Activated CD4-positive, alpha-beta memory T cell treated with anti-CD3 and anti-CD28 coated beads for 36 hours (primary cell): ENCODE measurements around the gene SEPTIN1. TPM values are rescaled to one million over a fixed set of nuclear protein-coding genes. Genes with fewer than 3 reads are reported as not detected.

Experiments
- CTCF ChIA-PET: fragments of 350-600 bp; sonication (Branson Sonifier 250); formaldehyde crosslinking; loops from one replicate; lab custom pipeline; 2021; ENCODE audit warnings: antibody characterized with exemption, inconsistent platforms; lab: Charles Lee
- POLR2A ChIA-PET: fragments of 350-600 bp; sonication (Branson Sonifier 250); formaldehyde crosslinking; loops from one replicate; lab custom pipeline; 2021; ENCODE audit warnings: antibody characterized with exemption; lab: Charles Lee
- DNase-seq: peaks from one replicate; pipeline ENCODE4 v3.0.0-alpha.2; 2020
- H3K27ac Mint-ChIP-seq: one replicate; pipeline ENCODE4 v1.8.0; 2021; ENCODE audit warnings: mixed read lengths
- H3K27me3 Mint-ChIP-seq: one replicate; pipeline ENCODE4 v1.8.0; 2021; ENCODE audit warnings: mixed read lengths
- H3K36me3 Mint-ChIP-seq: one replicate; pipeline ENCODE4 v1.8.0; 2021; ENCODE audit warnings: mixed read lengths
- H3K4me1 Mint-ChIP-seq: one replicate; pipeline ENCODE4 v1.8.0; 2021; ENCODE audit warnings: low read depth, mixed read lengths
- H3K4me3 Mint-ChIP-seq: one replicate; pipeline ENCODE4 v1.8.0; 2021; ENCODE audit warnings: mild to moderate bottlenecking, mixed read lengths
- H3K9me3 Mint-ChIP-seq: one replicate; pipeline ENCODE4 v1.8.0; 2021; ENCODE audit warnings: mixed read lengths
- intact Hi-C: fragments of 100-400 bp; cut with micrococcal nuclease; formaldehyde crosslinking; loops from one replicate; pipeline ENCODE4 v1.15.1; 2023
- total RNA-seq, 2 experiments: library from RNA; stranded (reverse); gene quantifications; one replicate each; pipeline ENCODE4 v1.2.3, GENCODE V29; 2021

SEPTIN1 gene
- total RNA-seq, 2 experiments from 2014 or later: 199 to 202 TPM

DNA sequence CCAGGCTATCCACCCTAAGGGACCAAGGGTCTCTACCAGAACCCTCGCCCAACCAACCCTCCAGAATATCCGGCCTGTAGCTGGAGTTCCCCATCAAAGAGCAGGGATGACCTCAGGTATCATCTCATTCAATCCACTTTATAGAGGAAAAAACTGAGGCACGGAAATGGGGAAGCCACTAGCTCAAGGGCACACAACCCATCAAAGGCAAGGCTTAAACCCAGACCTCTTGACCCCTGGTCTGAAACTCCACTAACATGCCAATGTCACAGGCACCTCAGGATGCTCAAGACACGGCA is 13.6 kb downstream of the SEPTIN1 start:
- intact Hi-C loops: no loop called here
- ChIA-PET POLR2A (interaction anchor here (0.9 to 3.5 kb wide), 6 partner anchors 14 to 41 kb away, joined by 3 to 16 read pairs (median 4); partner anchors contain the start of genes SEPTIN1 and ZNF771), CTCF (interaction anchor here (2.0 to 3.4 kb wide), 2 partner anchors 14 to 41 kb away, joined by 11 to 18 read pairs; partner anchors contain the start of gene SEPTIN1)
- peaks cover 3% of the 10 kb centered on the region for H3K27me3 Mint-ChIP-seq
- H3K27ac Mint-ChIP-seq: peak overlapping the region; percentile 49
- no peaks in the 10 kb centered on the region for H3K9me3 Mint-ChIP-seq
- no peak for DNase-seq
- H3K36me3 Mint-ChIP-seq: peaks cover 36% of the 10 kb centered on the region
- H3K4me3 Mint-ChIP-seq: peak overlapping the region; percentile 91
- peaks cover 41% of the 10 kb centered on the region for H3K4me1 Mint-ChIP-seq

DNA sequence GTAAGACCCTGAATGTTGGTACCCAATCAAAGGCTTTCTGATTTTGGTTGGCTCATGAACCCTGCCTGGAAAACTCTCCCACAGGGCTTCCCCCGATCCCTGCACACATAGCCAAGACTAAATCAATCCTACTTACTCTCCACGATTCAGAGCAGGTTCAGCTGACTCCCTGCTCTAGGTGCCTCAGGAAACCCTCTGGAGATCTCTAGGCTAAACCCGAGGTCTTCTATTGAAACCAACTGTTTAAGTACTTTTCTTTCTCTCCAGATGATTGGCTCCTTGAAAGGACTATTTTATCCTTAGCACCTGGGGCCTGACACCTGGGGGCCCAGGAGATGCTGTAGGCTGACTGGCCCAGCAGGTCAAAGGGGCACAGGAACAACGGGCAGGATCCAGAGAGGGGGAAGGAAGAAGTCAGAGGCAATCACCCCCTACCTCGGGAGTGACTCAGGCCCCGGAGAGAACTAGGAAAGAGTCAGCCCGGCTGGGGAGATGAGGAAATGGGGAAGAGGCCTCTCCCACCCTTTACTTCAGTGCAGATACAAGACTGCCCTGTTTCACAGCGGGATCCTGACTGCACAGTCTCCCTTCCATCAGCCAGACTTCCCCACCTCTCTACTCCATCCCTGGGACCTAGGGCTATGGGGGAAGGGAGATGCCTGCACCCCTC is 14.1 kb downstream of the SEPTIN1 start:
- Mint-ChIP-seq H3K9me3 (no peaks in the 10 kb centered on the region), H3K36me3 (peaks cover 40% of the 10 kb centered on the region), H3K4me1 (peaks cover 41% of the 10 kb centered on the region), H3K27ac (peak overlapping the region; percentile 49), H3K4me3 (peak overlapping the region; percentile 91), H3K27me3 (peaks cover 3% of the 10 kb centered on the region)
- POLR2A ChIA-PET: interaction anchor here (1.0 to 3.5 kb wide), 5 partner anchors 14 to 41 kb away, joined by 3 to 16 read pairs (median 5); partner anchors contain the start of genes SEPTIN1 and ZNF771
- no peak for DNase-seq
- intact Hi-C loops: no loop called here
- CTCF ChIA-PET: interaction anchor here (2.0 to 3.4 kb wide), 2 partner anchors 14 to 41 kb away, joined by 11 to 18 read pairs; partner anchors contain the start of gene SEPTIN1

GRCh38 chr16:30367349-30368009 is 14.9 kb downstream of the SEPTIN1 start:
- ChIA-PET CTCF (no interaction called here), POLR2A (interaction anchor here (1.3 kb wide), 1 partner anchor 11 kb away, joined by 5 read pairs; no protein-coding TSS in a partner anchor)
- peak overlapping the region; percentile 91 for H3K4me3 Mint-ChIP-seq
- intact Hi-C loops: no loop called here
- peaks cover 44% of the 10 kb centered on the region for H3K36me3 Mint-ChIP-seq
- no peaks in the 10 kb centered on the region for H3K9me3 Mint-ChIP-seq
- peaks cover 3% of the 10 kb centered on the region for H3K27me3 Mint-ChIP-seq
- DNase-seq: no peak
- peaks cover 41% of the 10 kb centered on the region for H3K4me1 Mint-ChIP-seq
- peak overlapping the region; percentile 49 for H3K27ac Mint-ChIP-seq

DNA sequence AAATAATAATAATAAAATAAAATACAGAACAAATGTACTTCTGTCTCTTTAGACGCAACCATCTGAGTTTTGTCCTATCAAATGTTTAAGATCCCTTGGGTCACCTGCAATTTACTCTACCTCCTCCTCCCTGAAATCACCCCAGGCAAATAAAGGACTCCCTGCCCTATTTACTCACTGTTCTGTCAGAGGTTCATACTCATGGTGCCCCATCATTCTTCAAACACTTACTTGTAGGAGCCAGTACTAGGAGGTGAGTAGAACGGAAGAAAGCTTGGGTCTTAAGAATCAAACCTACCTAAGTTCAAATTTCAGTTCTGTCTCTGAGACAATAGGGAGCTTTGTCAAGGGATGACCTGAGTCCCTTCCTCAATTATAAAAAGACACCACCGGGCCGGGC is 15.8 kb downstream of the SEPTIN1 start:
- Mint-ChIP-seq H3K27me3 (peaks cover 3% of the 10 kb centered on the region), H3K9me3 (no peaks in the 10 kb centered on the region), H3K4me3 (peak overlapping the region; percentile 91), H3K27ac (no peak overlapping the region), H3K36me3 (peaks cover 44% of the 10 kb centered on the region), H3K4me1 (peaks cover 35% of the 10 kb centered on the region)
- intact Hi-C loops: no loop called here
- DNase-seq: no peak
- POLR2A ChIA-PET: interaction anchor here (1.3 kb wide), 1 partner anchor 12 kb away, joined by 5 read pairs; no protein-coding TSS in a partner anchor
- CTCF ChIA-PET: no interaction called here

GRCh38 chr16:30365200-30365599 is 17.2 kb downstream of the SEPTIN1 start:
- H3K4me3 Mint-ChIP-seq: no peak overlapping the region
- H3K9me3 Mint-ChIP-seq: no peaks in the 10 kb centered on the region
- intact Hi-C loops: no loop called here
- no peak overlapping the region for H3K27ac Mint-ChIP-seq
- ChIA-PET CTCF (interaction anchor here (0.8 to 0.9 kb wide), 2 partner anchors 30 to 233 kb away, joined by 3 to 5 read pairs; partner anchors contain the start of gene ZNF48), POLR2A (no interaction called here)
- no peak for DNase-seq
- H3K4me1 Mint-ChIP-seq: peaks cover 30% of the 10 kb centered on the region
- H3K27me3 Mint-ChIP-seq: no peaks in the 10 kb centered on the region
- H3K36me3 Mint-ChIP-seq: peaks cover 44% of the 10 kb centered on the region

GRCh38 chr16:30361180-30361579 is 21.2 kb downstream of the SEPTIN1 start:
- H3K27ac Mint-ChIP-seq: no peak overlapping the region
- peaks cover 42% of the 10 kb centered on the region for H3K36me3 Mint-ChIP-seq
- peaks cover 20% of the 10 kb centered on the region for H3K4me1 Mint-ChIP-seq
- H3K27me3 Mint-ChIP-seq: no peaks in the 10 kb centered on the region
- no peak for DNase-seq
- no peaks in the 10 kb centered on the region for H3K9me3 Mint-ChIP-seq
- ChIA-PET CTCF (no interaction called here), POLR2A (interaction anchor here (0.6 kb wide), 1 partner anchor 268 kb away, joined by 3 read pairs; no protein-coding TSS in a partner anchor)
- intact Hi-C loops: no loop called here
- no peak overlapping the region for H3K4me3 Mint-ChIP-seq

- peaks cover 37% of the 10 kb centered on the region for H3K36me3 Mint-ChIP-seq
- ChIA-PET CTCF (interaction anchor here (1.2 kb wide), 1 partner anchor 35 kb away, joined by 4 read pairs; the partner anchor contains the start of gene ZNF48), POLR2A (no interaction called here)
- no peak overlapping the region for H3K27ac Mint-ChIP-seq
- H3K9me3 Mint-ChIP-seq: no peaks in the 10 kb centered on the region
- H3K4me1 Mint-ChIP-seq: peaks cover 17% of the 10 kb centered on the region
- no peak for DNase-seq
- intact Hi-C loops: no loop called here
- H3K4me3 Mint-ChIP-seq: no peak overlapping the region
- no peaks in the 10 kb centered on the region for H3K27me3 Mint-ChIP-seq
These were observed 22.5 kb downstream of the SEPTIN1 start for GRCh38 chr16:30359871-30360170.

DNA sequence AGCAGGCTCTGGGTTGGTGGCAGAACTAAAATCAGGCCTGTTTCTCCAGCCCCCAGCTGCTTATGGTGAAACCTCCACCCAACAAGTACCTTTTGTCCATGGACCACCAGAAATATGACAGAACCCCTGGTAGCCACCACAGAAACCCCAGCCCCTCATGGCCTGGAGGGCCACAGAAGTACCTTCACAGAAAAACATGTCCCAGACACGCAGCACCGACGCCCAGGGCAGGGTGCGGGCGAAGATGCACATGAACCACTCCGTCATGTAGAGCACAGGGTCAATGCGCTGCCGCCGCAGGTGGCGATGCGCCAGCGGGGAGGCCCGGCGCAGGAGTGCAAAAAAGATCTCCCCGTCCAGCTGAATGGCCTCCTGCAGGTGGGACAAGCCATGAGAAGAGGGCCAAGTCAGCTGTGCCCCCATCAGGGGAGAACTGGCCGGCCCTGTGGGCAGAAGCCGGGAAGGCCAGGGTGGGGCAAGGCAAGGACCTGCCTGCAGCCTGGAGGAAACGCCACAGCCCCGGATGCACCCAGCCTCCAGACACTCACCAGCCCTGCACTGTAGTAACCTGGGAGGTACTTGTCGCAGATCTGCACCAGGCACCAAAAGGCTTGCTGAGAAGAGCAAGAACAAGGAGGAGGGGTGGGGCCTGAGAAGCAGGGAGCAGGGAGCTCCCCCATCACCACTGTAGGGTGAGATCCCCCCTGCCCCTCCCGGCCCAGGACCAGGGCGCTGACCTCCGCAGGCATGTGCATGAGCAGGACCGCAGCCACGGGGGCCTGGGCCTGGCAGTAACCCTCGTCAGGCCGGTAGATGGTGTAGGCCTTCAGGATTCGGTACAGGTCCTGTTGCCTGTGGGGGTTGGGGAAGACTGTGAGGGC is 23.1 kb downstream of the SEPTIN1 start:
- POLR2A ChIA-PET: no interaction called here
- no peaks in the 10 kb centered on the region for H3K27me3 Mint-ChIP-seq
- H3K4me1 Mint-ChIP-seq: peaks cover 21% of the 10 kb centered on the region
- no peak overlapping the region for H3K4me3 Mint-ChIP-seq
- peaks cover 37% of the 10 kb centered on the region for H3K36me3 Mint-ChIP-seq
- no peak for DNase-seq
- intact Hi-C loops: no loop called here
- CTCF ChIA-PET: interaction anchor here (1.2 kb wide), 1 partner anchor 36 kb away, joined by 4 read pairs; the partner anchor contains the start of gene ZNF48
- no peaks in the 10 kb centered on the region for H3K9me3 Mint-ChIP-seq
- no peak overlapping the region for H3K27ac Mint-ChIP-seq

GRCh38 chr16:30358577-30358936 is 23.8 kb downstream of the SEPTIN1 start:
- Mint-ChIP-seq H3K27ac (no peak overlapping the region), H3K36me3 (peaks cover 36% of the 10 kb centered on the region), H3K4me3 (no peak overlapping the region), H3K9me3 (no peaks in the 10 kb centered on the region), H3K4me1 (peaks cover 28% of the 10 kb centered on the region), H3K27me3 (no peaks in the 10 kb centered on the region)
- intact Hi-C loops: no loop called here
- DNase-seq: no peak
- ChIA-PET CTCF (no interaction called here), POLR2A (no interaction called here)

GRCh38 chr16:30357715-30358576 is 24.4 kb downstream of the SEPTIN1 start:
- H3K36me3 Mint-ChIP-seq: peaks cover 34% of the 10 kb centered on the region
- H3K9me3 Mint-ChIP-seq: no peaks in the 10 kb centered on the region
- intact Hi-C loops: no loop called here
- CTCF ChIA-PET: interaction anchor here (1.5 kb wide), 1 partner anchor 51 kb away, joined by 6 read pairs; no protein-coding TSS in a partner anchor
- no peak overlapping the region for H3K4me3 Mint-ChIP-seq
- H3K27me3 Mint-ChIP-seq: no peaks in the 10 kb centered on the region
- H3K4me1 Mint-ChIP-seq: peaks cover 32% of the 10 kb centered on the region
- POLR2A ChIA-PET: no interaction called here
- DNase-seq: no peak
- H3K27ac Mint-ChIP-seq: no peak overlapping the region
